GM11168 (cell line): Measurements from ENCODE around the gene MDP1.
"Not testable (repeated sequence)": the region's sequence is repeated elsewhere in the genome, so short reads cannot be mapped to it uniquely, and the experiment has no call there.

Source experiments
- in situ Hi-C: fragments of 300-500 bp; cut with MboI; formaldehyde crosslinking; loops from one replicate; pipeline ENCODE4 v1.12.0; 2022; ENCODE audit warnings: low sequenced_read_pairs; ENCODE audit not compliant: unreplicated experiment

MDP1 gene

GRCh38 chr14:24232645-24233537 lies 17.0 kb upstream of the MDP1 start, which contains the start of gene GMPR2:
Gene GMPR2 (plus strand): TSS chr14:24232929. CDS start chr14:24233254, 325 bp downstream.
- in situ Hi-C loops = no loop called here

- in situ Hi-C loops = no loop called here
These were observed 16.3 kb upstream of the MDP1 start, which contains the start of gene NEDD8 for GRCh38 chr14:24232121-24232644. Gene NEDD8 (minus strand): TSS chr14:24232367. CDS start chr14:24232267, 100 bp downstream.

- in situ Hi-C loops = no loop called here
These were observed 15.6 kb upstream of the MDP1 start for GRCh38 chr14:24231263-24232120.

GRCh38 chr14:24228902-24229301 lies 13.0 kb upstream of the MDP1 start:
- in situ Hi-C loops = no loop called here

- in situ Hi-C loops = no loop called here
These were observed 10.6 kb upstream of the MDP1 start for GRCh38 chr14:24226473-24226872.

GRCh38 chr14:24224618-24225071 lies 8.8 kb upstream of the MDP1 start:
- in situ Hi-C loops = no loop called here

- in situ Hi-C loops = not testable (repeated sequence)
These were observed 7.1 kb upstream of the MDP1 start for GRCh38 chr14:24222987-24223386.

GRCh38 chr14:24219521-24219920 lies 3.7 kb upstream of the MDP1 start:
- in situ Hi-C loops = no loop called here

- in situ Hi-C loops = no loop called here
These were observed 3.2 kb upstream of the MDP1 start for GRCh38 chr14:24219080-24219479.

- in situ Hi-C loops = not testable (repeated sequence)
These were observed 1.0 kb upstream of the MDP1 start for GRCh38 chr14:24216876-24217275.

- in situ Hi-C loops = no loop called here
These were observed 456 bp upstream of the MDP1 start for GRCh38 chr14:24216345-24216699.

- in situ Hi-C loops = no loop called here
These were observed 1.8 kb downstream of the MDP1 start for GRCh38 chr14:24213866-24214662.

GRCh38 chr14:24212924-24213865 lies 2.7 kb downstream of the MDP1 start, which contains the start of gene CHMP4A:
Gene CHMP4A (minus strand): TSS chr14:24213488. CDS start chr14:24213439, 49 bp downstream.
- in situ Hi-C loops = no loop called here

- in situ Hi-C loops = no loop called here
These were observed 4.6 kb downstream of the MDP1 start for GRCh38 chr14:24211311-24211710.

- in situ Hi-C loops = no loop called here
These were observed 8.2 kb downstream of the MDP1 start for GRCh38 chr14:24207625-24208024.

GRCh38 chr14:24207104-24207551 lies 8.7 kb downstream of the MDP1 start:
- in situ Hi-C loops = no loop called here

GRCh38 chr14:24206260-24207103 lies 9.4 kb downstream of the MDP1 start:
- in situ Hi-C loops = no loop called here
